GM12864 (cell line): ENCODE data around the gene AHCYL2.
"Not testable (repeated sequence)": the region's sequence is repeated elsewhere in the genome, so short reads cannot be mapped to it uniquely, and the experiment has no call there.

ENCODE experiments used
- DNase-seq: peaks from one replicate; pipeline ENCODE4 v3.0.0-alpha.2; 2011; ENCODE audit warnings: low read depth
- H3K4me3 ChIP-seq: 2 replicates; pipeline ENCODE4 v1.5.1; 2011; ENCODE audit warnings: mild to moderate bottlenecking, low read depth, low read length, control low read depth
- TF ChIP-seq, protein P1 (sequence below): IDR thresholded peaks from 2 replicates; pipeline ENCODE4 v1.5.1; 2011; ENCODE audit warnings: low read depth, mild to moderate bottlenecking, moderate library complexity, low read length, control low read depth, inconsistent platforms; ENCODE audit errors: missing control alignments

AHCYL2 gene

DNA sequence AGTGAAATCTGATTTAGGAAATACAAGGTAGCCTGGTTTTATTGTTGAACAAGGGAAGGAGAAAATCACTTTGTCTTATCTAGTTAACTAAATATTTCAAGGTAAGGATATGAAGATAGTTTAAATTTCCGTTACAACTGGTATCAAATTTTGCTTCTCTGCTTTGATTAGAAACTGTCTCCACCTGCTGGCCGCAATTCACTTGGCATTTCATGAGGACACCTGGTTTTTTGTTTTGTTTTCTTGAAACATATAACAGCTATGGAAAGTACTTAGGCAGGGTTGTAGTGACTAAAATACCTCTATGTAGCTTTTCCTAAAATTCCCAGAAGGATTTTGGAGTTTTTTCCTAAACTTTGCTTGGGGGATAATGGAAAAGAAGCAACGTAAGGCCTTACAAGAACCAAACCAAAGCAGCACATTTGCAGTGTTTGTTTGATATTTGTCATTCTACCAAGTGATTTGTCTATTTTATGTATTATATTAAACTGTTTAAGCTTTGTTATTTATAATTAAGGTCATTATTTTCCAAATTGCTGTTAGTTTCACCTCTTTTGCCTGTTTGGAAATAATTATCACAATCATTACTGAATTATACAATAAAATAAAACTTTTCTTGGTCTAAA is 73.6 kb downstream of the AHCYL2 start:
- peak; percentile 13 for DNase-seq

DNA sequence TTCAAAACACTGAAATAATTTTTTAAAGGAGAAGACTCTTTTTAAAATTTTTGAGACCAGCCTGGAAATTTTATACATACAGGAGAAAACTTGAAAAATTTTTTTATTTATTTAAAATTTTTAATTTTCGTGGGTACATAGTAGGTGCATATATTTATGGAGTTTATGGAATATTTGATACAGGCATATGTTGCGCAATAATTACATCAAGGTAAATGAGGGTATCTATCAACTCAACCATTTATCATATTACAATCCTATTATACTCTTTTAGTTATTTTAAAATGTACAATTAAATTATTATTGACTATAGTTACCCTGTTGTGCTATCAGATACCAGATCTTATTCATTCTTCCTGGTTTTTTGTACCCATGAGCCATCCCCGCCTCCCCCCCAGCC is 75.1 kb downstream of the AHCYL2 start:
- DNase-seq = no peak
- no peak overlapping the region for H3K4me3 ChIP-seq
- TF ChIP-seq, protein P1, sequence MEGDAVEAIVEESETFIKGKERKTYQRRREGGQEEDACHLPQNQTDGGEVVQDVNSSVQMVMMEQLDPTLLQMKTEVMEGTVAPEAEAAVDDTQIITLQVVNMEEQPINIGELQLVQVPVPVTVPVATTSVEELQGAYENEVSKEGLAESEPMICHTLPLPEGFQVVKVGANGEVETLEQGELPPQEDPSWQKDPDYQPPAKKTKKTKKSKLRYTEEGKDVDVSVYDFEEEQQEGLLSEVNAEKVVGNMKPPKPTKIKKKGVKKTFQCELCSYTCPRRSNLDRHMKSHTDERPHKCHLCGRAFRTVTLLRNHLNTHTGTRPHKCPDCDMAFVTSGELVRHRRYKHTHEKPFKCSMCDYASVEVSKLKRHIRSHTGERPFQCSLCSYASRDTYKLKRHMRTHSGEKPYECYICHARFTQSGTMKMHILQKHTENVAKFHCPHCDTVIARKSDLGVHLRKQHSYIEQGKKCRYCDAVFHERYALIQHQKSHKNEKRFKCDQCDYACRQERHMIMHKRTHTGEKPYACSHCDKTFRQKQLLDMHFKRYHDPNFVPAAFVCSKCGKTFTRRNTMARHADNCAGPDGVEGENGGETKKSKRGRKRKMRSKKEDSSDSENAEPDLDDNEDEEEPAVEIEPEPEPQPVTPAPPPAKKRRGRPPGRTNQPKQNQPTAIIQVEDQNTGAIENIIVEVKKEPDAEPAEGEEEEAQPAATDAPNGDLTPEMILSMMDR = no peak

More for the DNA sequence above, 73.6 kb downstream of the AHCYL2 start:
- H3K4me3 ChIP-seq = no peak overlapping the region
- TF ChIP-seq, protein P1 = peak; percentile 67

DNA sequence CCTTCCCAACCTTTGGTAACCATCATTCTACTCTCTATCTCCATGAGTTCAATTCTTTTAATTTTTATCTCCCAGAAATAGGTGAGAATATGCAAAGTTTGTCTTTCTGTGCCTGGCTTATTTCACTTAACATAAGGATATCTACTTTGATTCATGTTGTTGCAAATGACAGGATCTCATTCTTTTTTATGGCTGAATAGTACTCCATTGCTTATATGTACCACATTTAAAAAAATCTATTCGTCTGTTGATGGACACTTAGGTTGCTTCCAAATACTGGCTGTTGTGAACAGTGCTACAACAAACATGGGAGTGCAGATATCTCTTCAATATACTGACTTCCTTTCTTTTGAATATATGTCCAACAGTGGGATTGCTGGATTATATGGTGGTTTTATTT is 75.5 kb downstream of the AHCYL2 start:
- H3K4me3 ChIP-seq, DNase-seq: not testable (repeated sequence)

DNA sequence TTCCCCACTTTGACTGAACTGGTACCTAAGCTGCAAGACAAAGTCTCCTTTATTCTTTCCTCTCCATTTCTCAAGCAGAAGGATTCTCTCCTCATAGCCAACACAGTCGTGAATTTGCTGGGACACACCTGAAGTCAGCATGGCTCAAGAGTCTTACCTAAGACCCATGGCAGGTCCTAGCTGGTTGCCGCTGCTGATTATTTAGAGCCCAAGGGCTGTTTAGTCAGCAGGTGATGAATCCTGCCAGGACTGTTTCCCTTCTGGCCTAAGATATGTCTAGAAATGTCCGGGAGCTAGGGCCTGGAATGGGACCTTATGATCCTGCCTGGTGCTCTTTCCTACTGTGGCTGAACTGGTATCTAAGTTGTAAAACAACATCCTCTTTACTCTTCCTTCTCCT is 82.8 kb downstream of the AHCYL2 start:
- no peak for DNase-seq
- TF ChIP-seq, protein P1 = no peak
- H3K4me3 ChIP-seq = no peak overlapping the region

- TF ChIP-seq, protein P1 = no peak
- no peak for DNase-seq
- no peak overlapping the region for H3K4me3 ChIP-seq
These were observed 83.2 kb downstream of the AHCYL2 start for GRCh38 chr7:129308047-129308446.

DNA sequence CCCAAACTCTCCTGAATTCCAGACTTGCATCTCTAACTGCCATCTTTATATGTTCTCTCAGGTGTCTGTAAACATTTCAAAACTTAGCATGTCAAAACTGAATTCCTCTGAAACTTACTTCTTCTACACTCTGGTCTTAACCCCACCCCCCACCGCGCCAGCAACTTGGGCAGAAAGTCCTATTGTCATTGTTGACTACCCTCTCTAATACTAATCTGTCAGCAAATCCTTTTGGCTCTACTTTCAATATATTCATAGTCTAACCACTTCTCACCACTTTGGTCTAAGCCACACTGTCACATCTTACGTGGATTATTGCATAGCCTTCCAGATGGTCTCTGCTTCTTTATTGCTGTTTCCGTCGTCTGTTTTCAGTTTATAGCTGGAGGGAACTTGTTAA is 86.6 kb downstream of the AHCYL2 start:
- TF ChIP-seq, protein P1 = no peak
- H3K4me3 ChIP-seq = no peak overlapping the region
- no peak for DNase-seq

DNA sequence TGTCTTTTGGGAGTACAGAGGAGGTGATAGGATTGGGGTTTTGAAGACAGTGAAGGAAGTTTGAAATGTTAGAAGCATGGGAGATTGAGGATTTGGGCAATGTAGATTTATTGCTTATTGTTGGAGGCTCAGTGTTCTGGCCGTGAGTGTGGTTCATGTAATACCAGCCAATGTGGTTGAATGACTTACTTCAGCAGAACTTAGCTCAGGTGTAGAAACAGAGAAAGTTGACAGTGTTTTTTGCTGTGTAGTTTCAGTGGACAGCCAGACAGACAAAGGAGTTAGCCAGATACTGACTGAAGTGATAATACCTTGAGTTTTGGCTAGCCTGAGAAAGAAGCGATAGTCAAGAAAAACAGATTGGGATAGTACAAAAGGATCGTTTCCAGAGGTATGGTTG is 88.5 kb downstream of the AHCYL2 start:
- DNase-seq = no peak
- TF ChIP-seq, protein P1 = no peak
- no peak overlapping the region for H3K4me3 ChIP-seq
